ENCODE measurements around the gene CTNNA1.

CTNNA1 gene

GRCh38 chr5:138936968-138937345 is 183.7 kb downstream of the CTNNA1 start:
- Histone ChIP-seq H3K36me3 (ENCODE audit: control insufficient read depth in 2 of 2, insufficient read depth in 1 of 2, low read length in 2 of 2) (peaks cover 0 to 42% of the 10 kb centered on the region in 2 experiments; a peak in 2 of 3 replicates), H3K4me1 (ENCODE audit: control insufficient read depth, insufficient read depth, low read length) (no peaks in the 10 kb centered on the region), H3K4me3 (ENCODE audit: low read depth, low read length) (no peak overlapping the region), H3K27ac (ENCODE audit: extremely low read depth, low read depth, low read length) (no peak overlapping the region), H3K9me3 (ENCODE audit: control insufficient read depth, insufficient read depth, low read depth, low read length) (no peaks in the 10 kb centered on the region)
- CTCF ChIA-PET = no interaction called here
- no peak for TF ChIP-seq ZNF214 (tag by site-specific recombination; IDR thresholded peaks at IDR 0.05; ENCODE audit: borderline replicate concordance)
- peak; percentile 68; the same call in 1 of the 2 replicates for TF ChIP-seq ZNF362 (tag by site-specific recombination; IDR thresholded peaks at IDR 0.05)
- POLR2A ChIA-PET = no interaction called here

- Histone ChIP-seq H3K36me3 (ENCODE audit: control insufficient read depth in 2 of 2, insufficient read depth in 1 of 2, low read length in 2 of 2) (peaks cover 0 to 35% of the 10 kb centered on the region in 2 experiments; a peak in 2 of 3 replicates), H3K4me1 (ENCODE audit: control insufficient read depth, insufficient read depth, low read length) (no peaks in the 10 kb centered on the region), H3K9me3 (ENCODE audit: control insufficient read depth, insufficient read depth, low read depth, low read length) (no peaks in the 10 kb centered on the region), H3K27ac (ENCODE audit: extremely low read depth, low read depth, low read length) (no peak overlapping the region), H3K4me3 (ENCODE audit: low read depth, low read length) (no peak overlapping the region)
- TF ChIP-seq ZNF623 (tag by site-specific recombination; IDR thresholded peaks at IDR 0.05) (no peak), ZNF510 (tag by site-specific recombination; IDR thresholded peaks at IDR 0.05; ENCODE audit: insufficient replicate concordance) (no peak), ZNF19 (tag by site-specific recombination; IDR thresholded peaks at IDR 0.05; ENCODE audit: low read depth) (no peak), ZNF785 (tag by site-specific recombination; IDR thresholded peaks at IDR 0.05) (no peak), ZNF354C (tag by site-specific recombination; IDR thresholded peaks at IDR 0.05; ENCODE audit: borderline replicate concordance, low read depth) (no peak), ZNF302 (tag by site-specific recombination; IDR thresholded peaks at IDR 0.05; ENCODE audit: low read depth) (no peak), KLF10 (tag by site-specific recombination; IDR thresholded peaks at IDR 0.05) (no peak), ZNF473 (tag by site-specific recombination; IDR thresholded peaks at IDR 0.05) (no peak), ZNF548 (tag by site-specific recombination; IDR thresholded peaks at IDR 0.05) (no peak), ZNF394 (tag by site-specific recombination; IDR thresholded peaks at IDR 0.05; ENCODE audit: borderline replicate concordance) (no peak), GLIS1 (tag by site-specific recombination; IDR thresholded peaks at IDR 0.05) (no peak), ZNF621 (tag by site-specific recombination; IDR thresholded peaks at IDR 0.05) (no peak)
- TF ChIP-seq, protein P1, sequence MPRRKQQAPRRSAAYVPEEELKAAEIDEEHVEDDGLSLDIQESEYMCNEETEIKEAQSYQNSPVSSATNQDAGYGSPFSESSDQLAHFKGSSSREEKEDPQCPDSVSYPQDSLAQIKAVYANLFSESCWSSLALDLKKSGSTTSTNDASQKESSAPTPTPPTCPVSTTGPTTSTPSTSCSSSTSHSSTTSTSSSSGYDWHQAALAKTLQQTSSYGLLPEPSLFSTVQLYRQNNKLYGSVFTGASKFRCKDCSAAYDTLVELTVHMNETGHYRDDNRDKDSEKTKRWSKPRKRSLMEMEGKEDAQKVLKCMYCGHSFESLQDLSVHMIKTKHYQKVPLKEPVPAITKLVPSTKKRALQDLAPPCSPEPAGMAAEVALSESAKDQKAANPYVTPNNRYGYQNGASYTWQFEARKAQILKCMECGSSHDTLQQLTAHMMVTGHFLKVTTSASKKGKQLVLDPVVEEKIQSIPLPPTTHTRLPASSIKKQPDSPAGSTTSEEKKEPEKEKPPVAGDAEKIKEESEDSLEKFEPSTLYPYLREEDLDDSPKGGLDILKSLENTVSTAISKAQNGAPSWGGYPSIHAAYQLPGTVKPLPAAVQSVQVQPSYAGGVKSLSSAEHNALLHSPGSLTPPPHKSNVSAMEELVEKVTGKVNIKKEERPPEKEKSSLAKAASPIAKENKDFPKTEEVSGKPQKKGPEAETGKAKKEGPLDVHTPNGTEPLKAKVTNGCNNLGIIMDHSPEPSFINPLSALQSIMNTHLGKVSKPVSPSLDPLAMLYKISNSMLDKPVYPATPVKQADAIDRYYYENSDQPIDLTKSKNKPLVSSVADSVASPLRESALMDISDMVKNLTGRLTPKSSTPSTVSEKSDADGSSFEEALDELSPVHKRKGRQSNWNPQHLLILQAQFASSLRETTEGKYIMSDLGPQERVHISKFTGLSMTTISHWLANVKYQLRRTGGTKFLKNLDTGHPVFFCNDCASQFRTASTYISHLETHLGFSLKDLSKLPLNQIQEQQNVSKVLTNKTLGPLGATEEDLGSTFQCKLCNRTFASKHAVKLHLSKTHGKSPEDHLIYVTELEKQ (tag by site-specific recombination; IDR thresholded peaks at IDR 0.05; ENCODE audit: borderline replicate concordance) = no peak
- TF ChIP-seq, protein P2, sequence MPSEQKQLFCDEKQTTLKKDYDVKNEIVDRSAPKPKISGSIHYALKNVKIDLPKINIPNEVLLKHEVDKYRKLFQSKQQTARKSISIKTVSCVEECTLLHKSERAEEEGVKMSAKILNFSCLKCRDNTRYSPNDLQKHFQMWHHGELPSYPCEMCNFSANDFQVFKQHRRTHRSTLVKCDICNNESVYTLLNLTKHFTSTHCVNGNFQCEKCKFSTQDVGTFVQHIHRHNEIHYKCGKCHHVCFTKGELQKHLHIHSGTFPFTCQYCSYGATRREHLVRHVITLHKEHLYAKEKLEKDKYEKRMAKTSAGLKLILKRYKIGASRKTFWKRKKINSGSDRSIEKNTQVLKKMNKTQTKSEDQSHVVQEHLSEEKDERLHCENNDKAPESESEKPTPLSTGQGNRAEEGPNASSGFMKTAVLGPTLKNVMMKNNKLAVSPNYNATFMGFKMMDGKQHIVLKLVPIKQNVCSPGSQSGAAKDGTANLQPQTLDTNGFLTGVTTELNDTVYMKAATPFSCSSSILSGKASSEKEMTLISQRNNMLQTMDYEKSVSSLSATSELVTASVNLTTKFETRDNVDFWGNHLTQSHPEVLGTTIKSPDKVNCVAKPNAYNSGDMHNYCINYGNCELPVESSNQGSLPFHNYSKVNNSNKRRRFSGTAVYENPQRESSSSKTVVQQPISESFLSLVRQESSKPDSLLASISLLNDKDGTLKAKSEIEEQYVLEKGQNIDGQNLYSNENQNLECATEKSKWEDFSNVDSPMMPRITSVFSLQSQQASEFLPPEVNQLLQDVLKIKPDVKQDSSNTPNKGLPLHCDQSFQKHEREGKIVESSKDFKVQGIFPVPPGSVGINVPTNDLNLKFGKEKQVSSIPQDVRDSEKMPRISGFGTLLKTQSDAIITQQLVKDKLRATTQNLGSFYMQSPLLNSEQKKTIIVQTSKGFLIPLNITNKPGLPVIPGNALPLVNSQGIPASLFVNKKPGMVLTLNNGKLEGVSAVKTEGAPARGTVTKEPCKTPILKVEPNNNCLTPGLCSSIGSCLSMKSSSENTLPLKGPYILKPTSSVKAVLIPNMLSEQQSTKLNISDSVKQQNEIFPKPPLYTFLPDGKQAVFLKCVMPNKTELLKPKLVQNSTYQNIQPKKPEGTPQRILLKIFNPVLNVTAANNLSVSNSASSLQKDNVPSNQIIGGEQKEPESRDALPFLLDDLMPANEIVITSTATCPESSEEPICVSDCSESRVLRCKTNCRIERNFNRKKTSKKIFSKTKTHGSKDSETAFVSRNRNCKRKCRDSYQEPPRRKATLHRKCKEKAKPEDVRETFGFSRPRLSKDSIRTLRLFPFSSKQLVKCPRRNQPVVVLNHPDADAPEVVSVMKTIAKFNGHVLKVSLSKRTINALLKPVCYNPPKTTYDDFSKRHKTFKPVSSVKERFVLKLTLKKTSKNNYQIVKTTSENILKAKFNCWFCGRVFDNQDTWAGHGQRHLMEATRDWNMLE (tag by site-specific recombination; conservative IDR thresholded peaks at IDR 0.05; ENCODE audit: low read depth) = no peak
- TF ChIP-seq, protein P3, sequence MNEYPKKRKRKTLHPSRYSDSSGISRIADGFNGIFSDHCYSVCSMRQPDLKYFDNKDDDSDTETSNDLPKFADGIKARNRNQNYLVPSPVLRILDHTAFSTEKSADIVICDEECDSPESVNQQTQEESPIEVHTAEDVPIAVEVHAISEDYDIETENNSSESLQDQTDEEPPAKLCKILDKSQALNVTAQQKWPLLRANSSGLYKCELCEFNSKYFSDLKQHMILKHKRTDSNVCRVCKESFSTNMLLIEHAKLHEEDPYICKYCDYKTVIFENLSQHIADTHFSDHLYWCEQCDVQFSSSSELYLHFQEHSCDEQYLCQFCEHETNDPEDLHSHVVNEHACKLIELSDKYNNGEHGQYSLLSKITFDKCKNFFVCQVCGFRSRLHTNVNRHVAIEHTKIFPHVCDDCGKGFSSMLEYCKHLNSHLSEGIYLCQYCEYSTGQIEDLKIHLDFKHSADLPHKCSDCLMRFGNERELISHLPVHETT (tag by site-specific recombination; IDR thresholded peaks at IDR 0.05) = no peak
- POLR2A ChIA-PET = interaction anchor here (0.9 kb wide), 1 partner anchor 15 kb away, joined by 3 read pairs; no protein-coding TSS in a partner anchor
- CTCF ChIA-PET = interaction anchor here (0.6 kb wide), 1 partner anchor 484 kb away, joined by 4 read pairs; no protein-coding TSS in a partner anchor
These were observed 184.5 kb downstream of the CTNNA1 start for GRCh38 chr5:138937392-138938387.

All from HEK293 (cell line).